A172 (cell line): ENCODE data around the gene ZNF487. TPM values are rescaled to one million over a fixed set of nuclear protein-coding genes. Genes with fewer than 3 reads are reported as not detected.
"Not testable (repeated sequence)": the region's sequence is repeated elsewhere in the genome, so short reads cannot be mapped to it uniquely, and the experiment has no call there.

Experiments used
- DNase-seq: peaks from one replicate; pipeline ENCODE4 v3.0.0-alpha.2; 2015; ENCODE audit warnings: low spot score
- total RNA-seq: library from RNA; depleted of rRNA; stranded (reverse); fragments of >200 nt; shearing (Covaris generic); gene quantifications from 2 replicates; pipeline ENCODE4 v1.2.3, GENCODE V29; 2014

The ZNF487 gene
- total RNA-seq, 1 experiment from 2014 or later: 6.6 TPM

- no peak for DNase-seq
Observed at GRCh38 chr10:43437141-43437870, 395 bp downstream of the ZNF487 start.

- DNase-seq: no peak
Observed at GRCh38 chr10:43440463-43441134, 3.7 kb downstream of the ZNF487 start.

GRCh38 chr10:43444323-43444722 is 7.4 kb downstream of the ZNF487 start:
- no peak for DNase-seq

- no peak for DNase-seq
Observed at GRCh38 chr10:43444897-43445466, 8.1 kb downstream of the ZNF487 start.

GRCh38 chr10:43446219-43447017 is 9.5 kb downstream of the ZNF487 start:
- DNase-seq: not testable (repeated sequence)

GRCh38 chr10:43448742-43449141 is 11.8 kb downstream of the ZNF487 start:
- no peak for DNase-seq

GRCh38 chr10:43452356-43452914 is 15.5 kb downstream of the ZNF487 start:
- no peak for DNase-seq

GRCh38 chr10:43453266-43453831 is 16.4 kb downstream of the ZNF487 start:
- DNase-seq: no peak

GRCh38 chr10:43454025-43454424 is 17.1 kb downstream of the ZNF487 start:
- not testable (repeated sequence) for DNase-seq

- not testable (repeated sequence) for DNase-seq
Observed at GRCh38 chr10:43456561-43456960, 19.6 kb downstream of the ZNF487 start.

- DNase-seq: no peak
Observed at GRCh38 chr10:43458227-43458626, 21.3 kb downstream of the ZNF487 start.

GRCh38 chr10:43461950-43462349 is 25.0 kb downstream of the ZNF487 start:
- peak; percentile 76 for DNase-seq

GRCh38 chr10:43465086-43465735 is 28.3 kb downstream of the ZNF487 start:
- DNase-seq: not testable (repeated sequence)

GRCh38 chr10:43465736-43466120 is 28.8 kb downstream of the ZNF487 start:
- not testable (repeated sequence) for DNase-seq

- no peak for DNase-seq
Observed at GRCh38 chr10:43471146-43471545, 34.2 kb downstream of the ZNF487 start.

- DNase-seq: no peak
Observed at GRCh38 chr10:43471935-43472720, 35.2 kb downstream of the ZNF487 start.

GRCh38 chr10:43479275-43479674 is 42.4 kb downstream of the ZNF487 start:
- DNase-seq: no peak

- no peak for DNase-seq
Observed at GRCh38 chr10:43482319-43483078, 45.6 kb downstream of the ZNF487 start.

- no peak for DNase-seq
Observed at GRCh38 chr10:43491855-43492254, 54.9 kb downstream of the ZNF487 start.
